Caco-2 (cell line): Measurements from ENCODE around the gene PLEKHG4. TPM values are rescaled to one million over a fixed set of nuclear protein-coding genes. Genes with fewer than 3 reads are reported as not detected.

Experiments
- BruUV-seq: library from RNA; stranded (reverse); fragments of 400-500 nt; replicated peaks from 2 replicates; lab custom pipeline; 2021; lab: Mats Ljungman, UMichigan
- CTCF ChIA-PET: fragments of 300-600 bp; sonication (Branson Sonifier 250); formaldehyde crosslinking; loops from one replicate; lab custom pipeline; 2022; ENCODE audit warnings: antibody characterized with exemption; lab: Charles Lee
- POLR2A ChIA-PET: fragments of 300-600 bp; sonication (Branson Sonifier 250); formaldehyde crosslinking; loops from one replicate; lab custom pipeline; 2022; ENCODE audit warnings: antibody characterized with exemption; lab: Charles Lee
- DNase-seq, 2 experiments: peaks; one replicate each; pipeline versions ENCODE4 v3.0.0 to v3.0.0-alpha.2; 2020 to 2022
- H3K27me3 ChIP-seq: replicated peaks from 2 replicates; pipeline ENCODE4 v1.6.0; 2011; ENCODE audit warnings: low read length; ENCODE audit not compliant: control insufficient read depth, insufficient read depth
- H3K36me3 ChIP-seq: 2 replicates; pipeline ENCODE4 v1.5.1; 2011; ENCODE audit warnings: low read length; ENCODE audit not compliant: control insufficient read depth, insufficient read depth
- H3K4me1 ChIP-seq: fragments of 250-450 bp; sonication (Bioruptor Pico); 2 replicates; pipeline ENCODE4 v1.5.1; 2020; ENCODE audit warnings: mild to moderate bottlenecking
- H3K4me3 ChIP-seq: 2 replicates; pipeline ENCODE4 v1.5.1; 2011; ENCODE audit warnings: low read depth, mild to moderate bottlenecking, control low read depth, low read length
- H3K9me3 ChIP-seq: fragments of 250-450 bp; sonication (Bioruptor Pico); 2 replicates; pipeline ENCODE4 v1.5.1; 2020; ENCODE audit warnings: mild to moderate bottlenecking, moderate library complexity
- H3K27ac Mint-ChIP-seq: one replicate; pipeline ENCODE4 v1.8.0; 2022; ENCODE audit warnings: mixed read lengths; ENCODE audit not compliant: unreplicated experiment
- H3K27me3 Mint-ChIP-seq: one replicate; pipeline ENCODE4 v1.8.0; 2022; ENCODE audit warnings: mixed read lengths; ENCODE audit not compliant: insufficient read depth, unreplicated experiment
- H3K36me3 Mint-ChIP-seq: one replicate; pipeline ENCODE4 v1.8.0; 2022; ENCODE audit warnings: mild to moderate bottlenecking, mixed read lengths; ENCODE audit not compliant: insufficient read depth, unreplicated experiment
- H3K4me1 Mint-ChIP-seq: one replicate; pipeline ENCODE4 v1.8.0; 2022; ENCODE audit warnings: low read depth, mixed read lengths; ENCODE audit not compliant: unreplicated experiment
- H3K4me3 Mint-ChIP-seq: one replicate; pipeline ENCODE4 v1.8.0; 2022; ENCODE audit warnings: mild to moderate bottlenecking, moderate library complexity, mixed read lengths; ENCODE audit not compliant: unreplicated experiment
- H3K9me3 Mint-ChIP-seq: one replicate; pipeline ENCODE4 v1.8.0; 2022; ENCODE audit warnings: mixed read lengths; ENCODE audit not compliant: unreplicated experiment
- CTCF ChIP-seq, 2 experiments: fragments of 200-600 bp in 1 of 2; IDR thresholded peaks; 1 replicate in 1 of 2; 2 replicates in 1 of 2; pipeline versions ENCODE4 v1.5.1 to v1.8.0; 2011 to 2022; ENCODE audit warnings: antibody characterized with exemption in 1 of 2, control low read depth in 1 of 2, inconsistent platforms in 1 of 2, low read depth in 1 of 2, low read length in 1 of 2, mild to moderate bottlenecking in 1 of 2, moderate library complexity in 1 of 2; ENCODE audit not compliant: insufficient read depth in 1 of 2, severe bottlenecking in 1 of 2, unreplicated experiment in 1 of 2
- intact Hi-C: fragments of 100-400 bp; cut with micrococcal nuclease; formaldehyde crosslinking; loops from one replicate; pipeline ENCODE4 v1.10.0; 2022; ENCODE audit not compliant: unreplicated experiment
- total RNA-seq: library from RNA; stranded (reverse); gene quantifications from 2 replicates; pipeline ENCODE4 v1.2.3, GENCODE V29; 2022

The PLEKHG4 gene
- total RNA-seq, 1 experiment from 2014 or later, result 91.0 TPM

DNA sequence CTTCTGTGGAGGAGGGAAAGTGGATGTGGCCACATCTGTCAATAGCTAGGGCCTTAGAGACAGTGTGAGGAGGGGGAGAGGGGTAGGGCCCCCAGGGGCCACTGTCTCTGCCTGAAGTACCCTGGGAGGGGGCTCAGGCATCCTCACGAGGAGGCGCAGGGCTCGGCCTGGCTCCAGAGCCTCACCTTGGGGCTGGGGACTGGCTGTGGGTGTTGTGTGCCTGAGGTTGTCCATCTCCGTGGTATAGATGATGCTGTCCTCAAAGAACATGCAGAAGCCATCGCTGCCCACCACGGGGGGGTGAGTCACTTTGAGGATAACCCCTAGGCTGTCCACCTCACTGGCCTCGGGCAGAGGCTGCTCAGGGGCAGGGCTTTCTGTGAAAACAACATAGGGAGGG, 12.1 kb downstream of the PLEKHG4 start:
- no peak for DNase-seq
- peaks cover 20% of the 10 kb centered on the region for H3K36me3 Mint-ChIP-seq

DNA sequence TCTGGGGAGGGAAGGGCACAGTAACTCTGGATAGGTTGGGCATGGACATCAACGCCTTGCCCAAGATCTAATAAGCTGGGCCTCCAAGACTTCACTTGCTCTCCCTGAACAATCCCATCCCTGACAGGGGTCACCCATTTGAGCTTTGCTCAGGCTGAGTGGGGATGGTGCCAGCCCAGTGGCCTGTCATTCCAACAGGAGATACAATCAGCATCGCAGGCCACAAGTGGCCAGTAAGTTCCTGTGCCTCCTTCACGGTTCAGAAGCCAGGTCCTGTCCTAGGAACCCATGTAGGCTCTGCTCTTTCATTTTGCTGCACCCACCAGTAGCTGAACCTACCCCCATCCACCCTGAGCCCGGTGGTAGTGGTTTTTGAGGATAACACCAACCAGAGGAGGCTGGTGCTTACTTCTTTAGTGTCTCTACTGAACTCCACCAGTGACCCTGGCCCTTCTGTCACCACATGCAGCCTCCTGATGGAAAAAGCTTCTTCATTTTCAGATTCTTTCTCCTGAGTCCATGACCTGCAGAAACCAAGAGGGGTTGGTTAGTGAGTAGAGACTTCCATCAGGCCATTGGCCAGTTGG, 14.9 kb downstream of the PLEKHG4 start:
- no peak overlapping the region for H3K4me3 Mint-ChIP-seq

More for the DNA sequence above, 12.1 kb downstream of the PLEKHG4 start:
- H3K4me3 Mint-ChIP-seq, result no peak overlapping the region
- POLR2A ChIA-PET, result no interaction called here
- intact Hi-C loops, result loop anchor here (5.0 kb wide), 1 partner anchor 46 kb away; no protein-coding TSS in a partner anchor
- no peak overlapping the region for H3K4me3 ChIP-seq
- CTCF ChIA-PET, result no interaction called here
- no peaks in the 10 kb centered on the region; the same call in 1 of the 2 replicates for H3K36me3 ChIP-seq
- peaks cover 23% of the 10 kb centered on the region for H3K4me1 ChIP-seq
- H3K9me3 ChIP-seq, result no peaks in the 10 kb centered on the region
- no peaks in the 10 kb centered on the region for H3K27me3 ChIP-seq
- no TSS peak for BruUV-seq
- TF ChIP-seq CTCF (IDR thresholded peaks at IDR 0.05; ENCODE audit: insufficient read depth in 1 of 2, low read depth in 1 of 2, low read length in 1 of 2, severe bottlenecking in 1 of 2, unreplicated experiment in 1 of 2), result no peak
- H3K4me1 Mint-ChIP-seq, result peaks cover 3% of the 10 kb centered on the region
- H3K27ac Mint-ChIP-seq, result no peak overlapping the region
- H3K9me3 Mint-ChIP-seq, result no peaks in the 10 kb centered on the region
- H3K27me3 Mint-ChIP-seq, result no peaks in the 10 kb centered on the region

DNA sequence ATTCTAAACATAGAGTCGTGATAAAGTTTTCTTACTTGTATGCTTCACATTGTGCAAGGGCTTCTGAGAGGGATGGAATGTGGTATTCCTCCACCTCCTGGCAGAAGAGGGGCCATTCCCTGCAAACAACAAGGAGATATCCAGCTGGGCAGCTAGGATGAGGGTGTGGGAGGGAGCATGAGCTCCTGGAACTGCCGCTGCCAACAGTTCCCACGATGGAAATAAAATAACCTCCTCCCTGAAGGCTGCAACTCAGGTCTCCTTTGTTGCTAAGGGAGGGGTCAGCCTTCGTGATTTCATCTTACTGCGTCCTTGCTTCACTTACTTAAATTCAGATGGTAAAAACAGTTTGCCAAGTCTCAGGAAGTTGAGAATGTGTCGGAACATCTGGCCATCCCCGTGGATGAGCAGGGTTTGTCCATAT, 15.6 kb downstream of the PLEKHG4 start:
- ChIA-PET CTCF (interaction anchor here (1.2 kb wide), 1 partner anchor 44 kb away, joined by 3 read pairs; no protein-coding TSS in a partner anchor), POLR2A (no interaction called here)
- no peak for TF ChIP-seq CTCF (IDR thresholded peaks at IDR 0.05; ENCODE audit: insufficient read depth in 1 of 2, low read depth in 1 of 2, low read length in 1 of 2, severe bottlenecking in 1 of 2, unreplicated experiment in 1 of 2)
- H3K9me3 Mint-ChIP-seq, result no peaks in the 10 kb centered on the region
- Histone ChIP-seq H3K9me3 (no peaks in the 10 kb centered on the region), H3K4me3 (no peak overlapping the region), H3K4me1 (peaks cover 15% of the 10 kb centered on the region), H3K27me3 (no peaks in the 10 kb centered on the region), H3K36me3 (no peaks in the 10 kb centered on the region)
- H3K4me3 Mint-ChIP-seq, result no peak overlapping the region
- intact Hi-C loops, result loop anchor here (5.0 kb wide), 1 partner anchor 42 kb away; no protein-coding TSS in a partner anchor
- no peaks in the 10 kb centered on the region for H3K27me3 Mint-ChIP-seq
- no TSS peak for BruUV-seq
- peaks cover 11% of the 10 kb centered on the region for H3K36me3 Mint-ChIP-seq
- H3K4me1 Mint-ChIP-seq, result peaks cover 6% of the 10 kb centered on the region
- no peak for DNase-seq
- H3K27ac Mint-ChIP-seq, result no peak overlapping the region

More for the DNA sequence above, 14.9 kb downstream of the PLEKHG4 start:
- ChIA-PET POLR2A (no interaction called here), CTCF (no interaction called here)
- Histone ChIP-seq H3K4me3 (no peak overlapping the region), H3K9me3 (no peaks in the 10 kb centered on the region), H3K4me1 (peaks cover 22% of the 10 kb centered on the region), H3K27me3 (no peaks in the 10 kb centered on the region), H3K36me3 (no peaks in the 10 kb centered on the region; the same call in 1 of the 2 replicates)
- no peak for DNase-seq
- Mint-ChIP-seq H3K27ac (no peak overlapping the region), H3K36me3 (peaks cover 11% of the 10 kb centered on the region), H3K9me3 (no peaks in the 10 kb centered on the region), H3K27me3 (no peaks in the 10 kb centered on the region), H3K4me1 (peaks cover 6% of the 10 kb centered on the region)
- BruUV-seq, result no TSS peak
- TF ChIP-seq CTCF (IDR thresholded peaks at IDR 0.05; ENCODE audit: insufficient read depth in 1 of 2, low read depth in 1 of 2, low read length in 1 of 2, severe bottlenecking in 1 of 2, unreplicated experiment in 1 of 2), result no peak
- intact Hi-C loops, result loop anchor here (5.0 kb wide), 1 partner anchor 43 kb away; no protein-coding TSS in a partner anchor
